ACC112 (cell line): Measurements from ENCODE around the gene FKBP8.
"Not testable (repeated sequence)": the region's sequence is repeated elsewhere in the genome, so short reads cannot be mapped to it uniquely, and the experiment has no call there.

Source experiments
- H2AFZ ChIP-seq: fragments of 200-600 bp; sonication (generic); one replicate; pipeline ENCODE4 v1.6.0; 2017; ENCODE audit warnings: antibody characterized with exemption, low read length; ENCODE audit not compliant: unreplicated experiment
- H3K27ac ChIP-seq: fragments of 200-600 bp; sonication (generic); 2 replicates; pipeline ENCODE4 v1.5.1; 2014; ENCODE audit warnings: low read depth, mild to moderate bottlenecking, antibody characterized with exemption, low read length, moderate library complexity
- H3K27me3 ChIP-seq: fragments of 200-600 bp; sonication (generic); 2 replicates; pipeline ENCODE4 v1.6.1; 2014; ENCODE audit warnings: mild to moderate bottlenecking, antibody characterized with exemption, low read length, moderate library complexity, mixed read lengths; ENCODE audit not compliant: insufficient read depth
- H3K36me3 ChIP-seq: fragments of 200-600 bp; sonication (generic); 2 replicates; pipeline ENCODE4 v1.6.1; 2016; ENCODE audit warnings: mild to moderate bottlenecking, antibody characterized with exemption, low read length, moderate library complexity, mixed read lengths; ENCODE audit not compliant: insufficient read depth
- H3K4me1 ChIP-seq: fragments of 200-600 bp; sonication (generic); one replicate; pipeline ENCODE4 v1.6.1; 2016; ENCODE audit warnings: low read length, mixed read lengths; ENCODE audit not compliant: insufficient read depth, unreplicated experiment, control insufficient read depth
- H3K4me3 ChIP-seq: fragments of 200-600 bp; sonication (generic); 2 replicates; pipeline ENCODE4 v1.5.1; 2014; ENCODE audit warnings: mild to moderate bottlenecking, low read depth, low read length
- H3K79me2 ChIP-seq: fragments of 200-600 bp; sonication (generic); one replicate; pipeline ENCODE4 v1.6.0; 2016; ENCODE audit warnings: low read length; ENCODE audit not compliant: control insufficient read depth, unreplicated experiment, insufficient read depth

Gene FKBP8

DNA sequence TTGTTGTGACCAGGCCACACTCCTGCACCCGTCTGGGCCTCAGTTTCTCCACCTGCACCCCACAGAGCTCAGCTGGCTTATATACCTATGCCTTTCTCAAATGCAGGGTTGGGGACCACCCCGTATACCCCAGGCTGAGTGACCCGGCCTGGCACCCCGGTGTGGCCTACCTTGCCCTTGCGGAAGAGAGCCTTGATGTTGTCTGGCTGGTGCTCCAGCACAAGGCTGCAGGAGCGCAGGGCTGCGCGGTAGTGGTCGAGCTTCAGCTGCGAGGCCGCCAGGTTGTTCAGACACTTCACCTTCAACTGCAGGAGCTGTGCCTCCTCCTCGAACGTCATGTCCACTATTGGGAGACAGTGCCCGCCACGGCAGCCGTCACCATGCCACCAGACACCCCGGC lies 5.9 kb downstream of the FKBP8 start:
- no peak overlapping the region for H3K4me3 ChIP-seq
- H3K4me1 ChIP-seq, result peaks cover 7% of the 10 kb centered on the region
- H3K27me3 ChIP-seq, result no peaks in the 10 kb centered on the region
- H3K36me3 ChIP-seq, result peaks cover 9% of the 10 kb centered on the region; the same call in 1 of the 2 replicates
- no peak overlapping the region for H3K27ac ChIP-seq
- no peak overlapping the region for H2AFZ ChIP-seq
- H3K79me2 ChIP-seq, result peaks cover 10% of the 10 kb centered on the region

DNA sequence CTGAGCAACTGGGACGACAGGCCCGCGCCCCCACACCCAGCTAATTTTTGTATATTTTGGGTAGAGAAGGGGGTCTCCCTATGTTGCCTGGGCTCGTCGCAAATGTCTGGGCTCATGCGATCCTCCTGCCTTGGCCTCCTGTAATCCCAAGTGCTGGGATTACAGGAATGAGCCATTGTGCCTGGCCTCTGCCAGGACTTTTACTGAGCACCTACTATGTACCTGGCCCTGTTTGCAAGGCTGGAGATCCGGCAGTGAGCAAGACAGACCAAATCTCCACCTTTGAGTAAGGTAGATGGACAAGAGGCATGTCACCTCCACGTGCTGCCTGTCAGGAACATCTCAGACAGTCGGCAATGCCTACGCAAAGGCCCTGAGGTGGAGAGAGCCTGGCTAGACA lies 6.9 kb downstream of the FKBP8 start:
- Histone ChIP-seq H3K36me3 (peaks cover 9% of the 10 kb centered on the region; the same call in 1 of the 2 replicates), H3K27ac (no peak overlapping the region), H2AFZ (no peak overlapping the region), H3K4me3 (no peak overlapping the region), H3K27me3 (no peaks in the 10 kb centered on the region), H3K4me1 (no peaks in the 10 kb centered on the region), H3K79me2 (peaks cover under 1% of the 10 kb centered on the region)

DNA sequence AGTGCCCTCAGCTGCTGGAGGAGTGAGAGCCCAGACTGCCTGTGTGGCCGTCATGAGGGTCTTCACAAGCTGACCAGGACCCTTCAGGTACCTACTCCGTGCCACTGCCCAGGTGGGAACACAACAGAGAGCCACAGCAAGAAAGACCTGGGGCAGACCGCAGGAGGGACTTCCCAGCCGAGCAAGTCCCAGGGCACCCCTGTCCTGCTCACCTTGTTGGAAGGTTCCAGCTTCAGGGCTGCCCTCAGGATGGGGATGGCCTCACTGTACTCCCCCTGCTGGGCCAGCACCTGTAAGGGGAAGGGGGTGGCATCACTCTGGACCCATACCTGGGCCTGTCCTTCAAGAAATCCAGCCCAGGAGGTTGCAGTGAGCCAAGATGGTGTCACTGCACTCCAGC lies 10.3 kb downstream of the FKBP8 start:
- H3K27ac ChIP-seq, result no peak overlapping the region
- no peaks in the 10 kb centered on the region for H3K27me3 ChIP-seq
- no peaks in the 10 kb centered on the region for H3K79me2 ChIP-seq
- no peak overlapping the region for H2AFZ ChIP-seq
- H3K4me1 ChIP-seq, result no peaks in the 10 kb centered on the region
- H3K36me3 ChIP-seq, result peaks cover 4% of the 10 kb centered on the region; the same call in 1 of the 2 replicates
- H3K4me3 ChIP-seq, result no peak overlapping the region

DNA sequence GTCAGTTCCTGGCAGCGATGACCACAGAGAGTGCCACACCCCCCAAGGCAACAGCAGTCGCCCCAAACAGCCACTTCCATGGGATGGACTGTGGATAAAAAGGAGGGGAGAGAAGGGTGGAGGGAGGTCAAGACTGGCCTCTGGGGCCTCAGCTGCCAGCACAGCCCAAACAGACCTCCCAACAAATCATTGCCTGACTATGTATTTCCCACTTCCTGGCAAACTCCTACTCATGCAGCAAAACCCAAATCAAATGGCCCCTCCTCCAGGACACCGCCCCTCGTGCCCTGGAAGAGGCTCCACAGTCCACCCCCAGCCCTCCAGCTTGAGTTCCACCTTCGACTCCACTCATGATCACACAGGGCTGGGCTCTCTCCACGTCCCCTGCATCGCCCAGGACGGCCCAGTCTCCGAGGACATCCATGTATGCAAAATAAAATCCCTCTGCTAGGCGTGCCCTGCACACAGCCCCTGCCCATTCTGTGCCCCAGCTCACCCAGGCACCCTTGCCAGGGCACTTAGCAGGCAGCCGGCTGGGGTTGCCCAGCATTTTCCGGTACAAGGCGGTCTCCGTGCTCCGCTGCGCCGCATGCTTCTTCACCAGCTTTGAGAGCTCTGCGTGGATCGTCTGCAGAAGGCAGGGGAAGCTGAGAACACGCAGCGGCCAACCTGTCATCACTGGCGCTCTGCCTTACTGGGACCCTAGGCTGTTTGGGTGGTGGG lies 11.0 kb downstream of the FKBP8 start:
- Histone ChIP-seq H3K4me1 (no peaks in the 10 kb centered on the region), H3K27ac (no peak overlapping the region), H3K36me3 (peaks cover 4% of the 10 kb centered on the region; the same call in 1 of the 2 replicates), H3K4me3 (no peak overlapping the region), H3K79me2 (no peaks in the 10 kb centered on the region), H2AFZ (no peak overlapping the region), H3K27me3 (no peaks in the 10 kb centered on the region)

DNA sequence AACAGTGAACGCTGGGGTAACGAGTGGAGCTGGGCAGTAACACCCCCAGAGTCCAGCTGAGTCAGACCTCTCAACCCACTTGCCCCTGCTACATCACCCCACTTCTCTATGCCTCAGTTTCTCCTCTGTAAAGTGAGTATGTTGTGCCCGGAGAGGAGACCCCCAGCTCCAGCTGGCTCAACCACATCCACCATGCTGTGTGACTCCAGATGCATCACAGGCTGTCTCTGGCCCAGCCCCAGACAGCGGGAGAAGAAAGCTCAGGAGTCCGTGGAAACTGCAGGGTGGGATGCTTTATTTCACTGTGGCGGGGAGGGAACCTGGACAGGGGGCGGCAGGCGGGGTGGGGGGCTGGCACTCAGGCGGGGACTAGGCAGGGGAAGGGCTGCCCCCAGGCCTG lies 11.9 kb downstream of the FKBP8 start:
- no peaks in the 10 kb centered on the region for H3K27me3 ChIP-seq
- no peak overlapping the region for H3K4me3 ChIP-seq
- no peaks in the 10 kb centered on the region for H3K4me1 ChIP-seq
- H3K36me3 ChIP-seq, result peaks cover 4% of the 10 kb centered on the region; the same call in 1 of the 2 replicates
- no peak overlapping the region for H2AFZ ChIP-seq
- H3K79me2 ChIP-seq, result no peaks in the 10 kb centered on the region
- no peak overlapping the region for H3K27ac ChIP-seq

DNA sequence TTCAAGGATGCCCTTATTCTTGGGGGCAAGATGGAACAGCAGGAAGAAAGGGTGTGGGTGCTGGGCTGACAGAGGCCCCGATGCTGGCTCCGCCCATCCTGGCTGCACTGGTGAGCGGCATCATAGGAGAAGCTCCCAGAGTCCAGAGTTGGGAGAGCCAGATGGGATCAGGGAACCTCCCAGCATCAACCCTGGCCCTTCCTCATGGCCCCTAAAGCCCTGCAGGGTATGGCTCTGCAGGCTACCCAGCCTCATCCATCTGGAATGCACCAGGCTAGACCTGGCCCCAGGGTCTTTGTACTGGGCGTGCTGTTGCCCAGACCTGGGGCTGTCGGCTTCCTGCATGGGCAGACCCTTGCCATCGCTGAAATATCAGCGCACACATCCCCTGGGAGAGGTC lies 13.6 kb downstream of the FKBP8 start:
- Histone ChIP-seq H3K4me3 (no peak overlapping the region), H3K4me1 (no peaks in the 10 kb centered on the region), H2AFZ (no peak overlapping the region), H3K27ac (no peak overlapping the region), H3K27me3 (no peaks in the 10 kb centered on the region), H3K36me3 (no peaks in the 10 kb centered on the region), H3K79me2 (no peaks in the 10 kb centered on the region)

DNA sequence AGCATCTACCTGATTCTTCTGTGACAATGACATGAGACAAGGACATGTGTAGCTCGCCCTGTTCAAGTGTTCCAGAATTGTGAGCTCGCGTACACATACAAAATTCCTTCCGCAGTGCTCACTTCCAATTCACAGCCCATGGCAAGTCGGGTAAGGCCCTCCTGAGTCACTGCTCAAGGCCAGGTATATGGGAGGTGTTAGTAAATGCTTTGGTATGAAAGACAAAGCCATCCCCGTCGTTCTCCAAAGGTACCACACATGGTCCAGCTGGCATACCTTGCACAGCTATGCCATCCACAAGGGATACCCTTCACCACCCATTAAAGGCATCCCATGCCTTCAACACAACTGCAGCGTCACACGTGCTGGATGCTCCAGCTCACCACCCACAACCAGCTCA lies 17.1 kb downstream of the FKBP8 start:
- Histone ChIP-seq H2AFZ (no peak overlapping the region), H3K4me3 (no peak overlapping the region), H3K27ac (no peak overlapping the region), H3K27me3 (no peaks in the 10 kb centered on the region), H3K4me1 (no peaks in the 10 kb centered on the region), H3K36me3 (no peaks in the 10 kb centered on the region), H3K79me2 (peaks cover 6% of the 10 kb centered on the region)

DNA sequence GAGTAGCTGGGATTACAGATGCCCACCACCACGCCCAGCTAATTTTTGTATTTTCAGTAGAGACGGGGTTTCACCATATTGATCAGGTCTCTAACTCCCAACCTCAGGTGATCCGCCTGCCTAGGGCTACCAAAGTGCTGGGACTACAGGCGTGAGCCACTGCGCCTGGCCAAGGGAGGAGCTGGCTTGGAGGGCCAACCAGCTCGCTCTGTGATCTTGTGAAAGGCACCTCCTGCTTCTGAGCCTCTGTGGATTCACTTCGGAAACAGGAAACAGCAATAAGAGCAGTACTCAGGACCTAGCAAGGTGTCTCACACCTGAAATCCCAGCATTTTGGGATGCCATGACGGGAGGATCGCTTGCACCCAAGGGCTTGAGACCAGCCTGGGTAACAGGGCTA lies 19.5 kb downstream of the FKBP8 start:
- Histone ChIP-seq H3K4me3 (no peak overlapping the region), H3K4me1 (peaks cover 6% of the 10 kb centered on the region), H3K36me3 (no peaks in the 10 kb centered on the region), H3K27ac (no peak overlapping the region), H3K79me2 (peaks cover 30% of the 10 kb centered on the region), H3K27me3 (no peaks in the 10 kb centered on the region), H2AFZ (no peak overlapping the region)

DNA sequence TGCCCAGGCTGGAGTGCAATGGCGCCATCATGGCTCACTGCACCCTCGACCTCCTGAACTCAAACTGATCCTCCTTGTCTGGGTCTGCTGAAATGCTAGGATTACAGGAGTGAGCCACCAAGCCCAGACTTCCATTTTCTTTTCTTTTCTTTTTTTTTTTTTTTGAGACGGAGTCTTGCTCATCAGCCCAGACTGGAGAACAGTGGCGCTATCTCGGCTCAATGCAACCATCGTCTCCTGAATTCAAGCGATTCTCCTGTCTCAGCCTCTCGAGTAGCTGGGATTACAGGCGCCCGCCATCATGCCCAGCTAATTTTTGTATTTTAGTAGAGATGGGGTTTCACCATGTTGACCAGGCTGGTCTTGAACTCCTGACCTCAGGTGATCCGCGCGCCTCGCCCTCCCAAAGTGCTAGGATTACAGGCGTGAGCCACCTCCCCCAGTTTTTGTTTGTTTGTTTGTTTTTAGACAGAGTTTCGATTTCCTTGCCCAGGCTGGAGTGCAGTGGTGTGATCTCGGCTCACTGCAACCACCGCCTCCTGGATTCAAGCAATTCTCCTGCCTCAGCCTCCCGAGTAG lies 20.4 kb downstream of the FKBP8 start:
- H3K27ac ChIP-seq, H3K4me1 ChIP-seq, H3K27me3 ChIP-seq, H3K36me3 ChIP-seq, H2AFZ ChIP-seq: not testable (repeated sequence)
- peak overlapping the region; percentile 71 for H3K4me3 ChIP-seq
- H3K79me2 ChIP-seq, result peaks cover 39% of the 10 kb centered on the region

DNA sequence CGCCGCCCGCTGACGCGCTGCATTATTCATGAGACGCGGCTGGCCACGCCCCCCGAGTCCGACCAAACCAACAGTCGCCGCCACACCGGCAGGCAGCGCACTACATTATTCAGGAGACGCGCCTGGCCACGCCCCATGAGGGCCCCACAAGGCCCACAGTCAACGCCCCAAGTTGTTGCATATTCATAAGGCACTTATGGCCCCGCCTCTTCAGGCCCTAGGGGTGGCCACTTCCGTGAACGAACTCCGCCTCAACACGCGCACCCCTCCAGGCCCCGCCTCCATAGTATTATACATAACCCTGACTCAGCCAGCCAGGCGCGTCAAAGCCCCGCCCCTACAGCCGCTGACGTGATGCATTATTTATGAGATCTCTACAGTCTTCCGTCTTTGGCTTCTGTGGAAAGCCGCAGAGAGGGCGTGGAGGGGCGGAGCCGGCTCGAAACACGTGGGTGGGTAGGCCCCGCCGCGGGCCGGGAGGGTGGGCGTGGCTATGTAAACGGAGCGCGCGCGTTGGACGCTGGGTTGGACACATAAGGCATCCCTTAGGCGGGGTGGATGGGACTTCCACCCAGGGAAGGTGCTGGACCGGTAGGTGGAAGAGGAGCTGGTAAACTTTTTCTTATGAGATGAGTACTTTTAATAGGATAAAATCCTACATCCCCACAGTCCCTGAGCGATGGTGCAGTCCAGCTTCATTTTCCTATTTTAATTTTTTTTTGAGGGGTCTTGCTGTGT lies 21.1 kb downstream of the FKBP8 start:
- H2AFZ ChIP-seq, result no peak overlapping the region
- peak overlapping the region; percentile 96 for H3K27ac ChIP-seq
- peak overlapping the region; percentile 88 for H3K4me3 ChIP-seq
- H3K36me3 ChIP-seq, result no peaks in the 10 kb centered on the region
- no peaks in the 10 kb centered on the region for H3K27me3 ChIP-seq
- peaks cover 6% of the 10 kb centered on the region for H3K4me1 ChIP-seq
- peaks cover 44% of the 10 kb centered on the region for H3K79me2 ChIP-seq
